ENCODE measurements around the gene GIPC3.
"Not testable (repeated sequence)": the region's sequence is repeated elsewhere in the genome, so short reads cannot be mapped to it uniquely, and the experiment has no call there.

The GIPC3 gene

GRCh38 chr19:3551792-3552095 is 33.5 kb upstream of the GIPC3 start:
- DNase-seq = no peak

GRCh38 chr19:3554254-3555083 is 30.8 kb upstream of the GIPC3 start:
- DNase-seq = no peak

- DNase-seq = no peak
Measured at GRCh38 chr19:3555653-3556422, 29.4 kb upstream of the GIPC3 start.

- DNase-seq = no peak
Measured at GRCh38 chr19:3556423-3556977, 28.8 kb upstream of the GIPC3 start.

GRCh38 chr19:3556978-3557460 is 28.3 kb upstream of the GIPC3 start:
- no peak for DNase-seq

- peak; percentile 57 for DNase-seq
Measured at GRCh38 chr19:3557461-3558248, 27.6 kb upstream of the GIPC3 start, which contains the start of gene MFSD12. TSS of gene MFSD12 (minus strand) at chr19:3557586. CDS start at chr19:3557403, 183 bp downstream.

GRCh38 chr19:3563709-3564524 is 21.4 kb upstream of the GIPC3 start:
- DNase-seq = no peak

- no peak for DNase-seq
Measured at GRCh38 chr19:3565139-3565538, 20.1 kb upstream of the GIPC3 start.

- not testable (repeated sequence) for DNase-seq
Measured at GRCh38 chr19:3570042-3570441, 15.2 kb upstream of the GIPC3 start.

GRCh38 chr19:3570606-3571011 is 14.7 kb upstream of the GIPC3 start:
- no peak for DNase-seq

GRCh38 chr19:3572132-3572854 is 13.0 kb upstream of the GIPC3 start:
- peak; percentile 85 for DNase-seq

- DNase-seq = no peak
Measured at GRCh38 chr19:3572855-3573161, 12.5 kb upstream of the GIPC3 start, which contains the start of gene HMG20B. TSS of gene HMG20B (plus strand) at chr19:3572944. CDS start at chr19:3573310, 366 bp downstream.

GRCh38 chr19:3573162-3573857 is 12.0 kb upstream of the GIPC3 start:
- DNase-seq = no peak

GRCh38 chr19:3573858-3574637 is 11.2 kb upstream of the GIPC3 start:
- DNase-seq = peak; percentile 13

- DNase-seq = no peak
Measured at GRCh38 chr19:3575260-3575741, 10.0 kb upstream of the GIPC3 start.

- DNase-seq = no peak
Measured at GRCh38 chr19:3575949-3576673, 9.2 kb upstream of the GIPC3 start.

- DNase-seq = no peak
Measured at GRCh38 chr19:3576696-3577443, 8.4 kb upstream of the GIPC3 start.

GRCh38 chr19:3577723-3578344 is 7.4 kb upstream of the GIPC3 start:
- DNase-seq = no peak

All from NCI-H510A treated with DMSO at 0.1 percent for 48 hours (cell line).